GM12878 (cell line): ENCODE results near the gene NXPE1. TPM values are rescaled to one million over a fixed set of nuclear protein-coding genes. Genes with fewer than 3 reads are reported as not detected.

Experiments
- ATAC-seq: fragments of 200-7000 bp; cut with Tn5 transposase; 3 replicates; pipeline ENCODE4 v1.9.1; 2020; ENCODE audit warnings: mild to moderate bottlenecking, moderate library complexity
- BruUV-seq: library from RNA; stranded (reverse); fragments of 400-500 nt; replicated peaks from 2 replicates; lab custom pipeline; 2021; lab: Mats Ljungman, UMichigan
- CTCF ChIA-PET: fragments of 300-600 bp; sonication (Branson Sonifier 250); formaldehyde crosslinking; extraction: SDS; loops from one replicate; lab custom pipeline; 2021; ENCODE audit warnings: inconsistent platforms; lab: Yijun Ruan, JAX
- POLR2A ChIA-PET: fragments of 350-600 bp; formaldehyde crosslinking; extraction: SDS; loops from one replicate; lab custom pipeline; 2021; ENCODE audit warnings: inconsistent platforms; lab: Charles Lee
- RAD21 ChIA-PET: fragments of 300-600 bp; sonication (Branson Sonifier 250); formaldehyde crosslinking; loops from one replicate; lab custom pipeline; 2023; ENCODE audit warnings: antibody characterized with exemption; ENCODE audit not compliant: unreplicated experiment; lab: Charles Lee
- SMC1A ChIA-PET: fragments of 300-600 bp; sonication (Branson Sonifier 250); formaldehyde crosslinking; loops from one replicate; lab custom pipeline; 2023; ENCODE audit not compliant: unreplicated experiment, uncharacterized antibody; lab: Charles Lee
- DNase-seq: peaks from one replicate; pipeline ENCODE4 v3.0.0-alpha.2; 2011; ENCODE audit warnings: low read depth, low spot score
- FAIRE-seq: peaks from 3 replicates; lab custom pipeline; 2011; peaks lifted over from hg19 to GRCh38; lab: Jason Lieb, UNC
- H2AFZ ChIP-seq: 2 replicates; pipeline ENCODE4 v1.6.0; 2011; ENCODE audit warnings: low read depth, low read length, control low read depth; ENCODE audit not compliant: control insufficient read depth
- H3K27ac ChIP-seq: 2 replicates; pipeline ENCODE4 v1.5.1; 2011; ENCODE audit warnings: control low read depth; ENCODE audit not compliant: control insufficient read depth, insufficient read depth
- H3K27me3 ChIP-seq, 2 experiments: replicated peaks in 1 of 2; 2 replicates each; pipeline versions ENCODE4 v1.6.0 to v1.6.1; 2011; ENCODE audit warnings: low read length in 1 of 2; ENCODE audit not compliant: control insufficient read depth in 2 of 2, insufficient read depth in 2 of 2
- H3K36me3 ChIP-seq, 2 experiments: 2 replicates each; pipeline ENCODE4 v1.5.1; 2011; ENCODE audit warnings: low read length in 1 of 2; ENCODE audit not compliant: control insufficient read depth in 2 of 2, insufficient read depth in 2 of 2
- H3K4me1 ChIP-seq: 2 replicates; pipeline ENCODE4 v1.6.1; 2011; ENCODE audit warnings: mild to moderate bottlenecking, low read length, moderate library complexity, mixed read lengths; ENCODE audit not compliant: control insufficient read depth, insufficient read depth
- H3K4me2 ChIP-seq: 2 replicates; pipeline ENCODE4 v1.6.0; 2011; ENCODE audit warnings: control low read depth; ENCODE audit not compliant: control insufficient read depth, insufficient read depth
- H3K4me3 ChIP-seq: fragments of 200-600 bp; sonication (generic); 2 replicates; pipeline ENCODE4 v1.5.1; 2016
- H3K79me2 ChIP-seq: 2 replicates; pipeline ENCODE4 v1.6.0; 2011; ENCODE audit warnings: low read length; ENCODE audit not compliant: control insufficient read depth, insufficient read depth
- H3K9ac ChIP-seq: 2 replicates; pipeline ENCODE4 v1.8.0; 2011; ENCODE audit warnings: low read length, control low read depth, mixed read lengths; ENCODE audit not compliant: control insufficient read depth, insufficient read depth
- H3K9me3 ChIP-seq: replicated peaks from 3 replicates; pipeline ENCODE4 v1.5.1; 2011; ENCODE audit warnings: mild to moderate bottlenecking, low read length; ENCODE audit not compliant: control insufficient read depth, insufficient read depth
- H4K20me1 ChIP-seq: 2 replicates; pipeline ENCODE4 v1.6.0; 2011; ENCODE audit not compliant: control insufficient read depth, insufficient read depth
- BRCA1 ChIP-seq: IDR thresholded peaks from 2 replicates; pipeline ENCODE4 v1.6.1; 2011; ENCODE audit warnings: low read depth, low read length, improper control_type of control experiment
- DPF2 ChIP-seq: fragments of 450-650 bp; IDR thresholded peaks from 2 replicates; pipeline ENCODE4 v1.6.1; 2017; ENCODE audit warnings: mild to moderate bottlenecking
- ETV6 ChIP-seq, 2 experiments: fragments of 450-650 bp in 1 of 2; IDR thresholded peaks in 1 of 2; conservative IDR thresholded peaks in 1 of 2; 2 replicates each; pipeline ENCODE4 v1.6.1; 2014; ENCODE audit warnings: antibody characterized with exemption in 1 of 2, borderline replicate concordance in 1 of 2, low read depth in 1 of 2, mild to moderate bottlenecking in 1 of 2, moderate library complexity in 1 of 2
- MEF2B ChIP-seq: fragments of 450-650 bp; IDR thresholded peaks from 2 replicates; pipeline ENCODE4 v1.6.1; 2018; ENCODE audit warnings: mild to moderate bottlenecking, moderate library complexity; ENCODE audit not compliant: partially characterized antibody, poor library complexity, severe bottlenecking
- NFYA ChIP-seq: IDR thresholded peaks from 2 replicates; pipeline ENCODE4 v1.6.1; 2011; ENCODE audit warnings: low read depth, mild to moderate bottlenecking, low read length, improper control_type of control experiment, borderline replicate concordance
- SP1 ChIP-seq: IDR thresholded peaks from one replicate; pipeline ENCODE4 v1.6.1; 2011; ENCODE audit warnings: low read depth, low read length
- TCF3 ChIP-seq: IDR thresholded peaks from 2 replicates; pipeline ENCODE4 v1.6.1; 2012; ENCODE audit warnings: low read depth, mild to moderate bottlenecking, low read length, borderline replicate concordance; ENCODE audit not compliant: insufficient read depth
- WRNIP1 ChIP-seq: IDR thresholded peaks from 2 replicates; pipeline ENCODE4 v1.6.1; 2011; ENCODE audit warnings: low read depth, low read length, improper control_type of control experiment, borderline replicate concordance
- YY1 ChIP-seq: IDR thresholded peaks from 2 replicates; pipeline ENCODE4 v1.6.1; 2011; ENCODE audit warnings: low read depth, mild to moderate bottlenecking, low read length
- WGBS: methylation state at CpG from one replicate; pipeline ENCODE4 v1.1.6; 2016; ENCODE audit warnings: low lambda C conversion rate; ENCODE audit not compliant: insufficient replicate concordance, insufficient coverage; ENCODE audit errors: missing lambda C conversion rate; 5-methylcytosine and 5-hydroxymethylcytosine counted together
- in situ Hi-C: fragments of 300-500 bp; cut with MboI; formaldehyde crosslinking; loops from 9 replicates; pipeline ENCODE4 v1.14.3; 2018; ENCODE audit warnings: mixed read lengths
- intact Hi-C: fragments of 100-400 bp; cut with micrococcal nuclease; formaldehyde crosslinking; loops from one replicate; pipeline ENCODE4 v1.14.2; 2022; ENCODE audit not compliant: unreplicated experiment
- polyA plus RNA-seq, 11 experiments: library from polyadenylated mRNA; depleted of rRNA in 4 of 11; unstranded in 6 of 11; stranded (reverse) in 5 of 11; fragments of >200 nt; fragmentation: Nextera tagmentation in 4 of 11; fragmentation: Illumina TruSeq in 1 of 11; extraction: Ambion mirVana in 4 of 11; extraction: Trizol in 1 of 11; gene quantifications; 1 replicate in 1 of 11; 2 replicates in 10 of 11; pipeline versions ENCODE4 v1.2.1 to v1.2.3, GENCODE V29; 2011 to 2016; ENCODE audit warnings: inconsistent platforms in 2 of 11, missing spikeins in 2 of 11, low read depth in 1 of 11
- total RNA-seq, 4 experiments: library from RNA; depleted of rRNA in 3 of 4; stranded (reverse); fragments of >200 nt in 3 of 4; fragmentation: Illumina TruSeq in 1 of 4; extraction: Trizol in 1 of 4; gene quantifications; 2 replicates each; pipeline versions ENCODE4 v1.2.1 to v1.2.3, GENCODE V29; 2013 to 2021
- TF ChIP-seq, protein P1 (sequence below): fragments of 450-650 bp; IDR thresholded peaks from 2 replicates; pipeline ENCODE4 v1.6.1; 2017; ENCODE audit warnings: mild to moderate bottlenecking, low read depth, inconsistent platforms; ENCODE audit not compliant: poor library complexity, severe bottlenecking

The NXPE1 gene
- total and polyA plus RNA-seq, 10 of the 15 experiments (the other 5 are each of a cell fraction or from before 2014, with no cell fraction given) = not detected

DNA sequence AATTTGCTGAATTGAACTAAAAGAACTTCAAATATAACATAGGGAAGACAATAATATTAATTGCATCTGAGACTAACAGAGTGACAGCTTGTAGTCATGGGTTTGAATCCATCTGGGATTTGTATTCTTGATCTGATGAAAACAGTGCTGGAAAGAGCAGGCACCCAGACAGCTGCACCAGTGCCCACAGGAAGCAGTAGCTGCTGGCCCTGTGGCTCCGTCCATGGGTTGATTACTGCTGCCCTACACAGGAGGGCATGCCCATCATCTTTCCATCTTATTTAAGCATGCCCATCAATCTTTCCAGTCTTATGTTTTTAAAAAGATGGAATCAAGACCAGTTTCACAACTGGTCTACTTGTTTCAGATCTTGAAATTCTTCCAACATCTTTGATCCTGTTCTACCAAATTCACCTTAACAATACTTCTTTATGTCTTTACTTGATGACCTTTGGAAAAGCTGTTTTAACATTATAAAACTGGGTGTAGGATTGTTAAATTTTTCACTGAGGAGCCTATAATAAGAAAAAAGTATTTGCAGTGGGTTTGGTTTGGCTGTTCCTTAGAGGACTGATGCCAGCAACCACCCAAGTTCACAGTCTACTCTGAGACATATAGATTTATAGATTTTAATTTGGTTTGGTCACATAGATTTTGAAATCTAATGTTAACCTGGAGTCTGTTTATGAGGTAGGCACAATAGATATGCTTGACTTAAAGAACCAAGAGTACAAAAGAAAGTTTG is 36.7 kb upstream of the NXPE1 start (continued):
- TF ChIP-seq MEF2B = no peak

DNA sequence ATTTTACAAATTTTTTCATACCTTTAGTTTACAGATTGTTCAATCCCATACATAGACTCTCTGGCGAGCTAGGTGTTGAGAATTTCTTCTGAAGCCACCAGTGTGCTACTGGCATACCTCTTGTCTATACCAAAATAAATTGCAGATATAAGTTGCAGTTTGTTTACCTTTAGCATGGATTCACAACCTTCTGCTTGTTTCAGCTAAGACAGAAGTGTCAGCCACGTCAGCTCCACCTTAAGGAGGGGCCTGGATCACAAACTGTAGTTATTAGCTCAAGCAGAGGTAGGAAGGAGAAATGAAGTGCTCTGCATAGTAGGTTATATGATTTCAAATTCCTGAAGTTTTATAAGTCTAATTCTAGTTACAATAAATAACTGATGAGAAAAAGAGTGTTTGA is 35.9 kb upstream of the NXPE1 start, which contains the start of gene NXPE4:
NXPE4 (minus strand) TSS at position 216 of the 400 bp plus-strand sequence. CDS start 1,027 bp downstream, outside the sequence.
- ATAC-seq = no peak

GRCh38 chr11:114594703-114595102 is 35.0 kb upstream of the NXPE1 start:
- CTCF ChIA-PET = interaction anchor here (0.7 to 2.2 kb wide), 3 partner anchors 246 to 254 kb away, joined by 3 to 6 read pairs (median 5); no protein-coding TSS in a partner anchor
- Histone ChIP-seq H3K9ac (no peak overlapping the region), H3K9me3 (peaks cover 26% of the 10 kb centered on the region), H3K79me2 (no peaks in the 10 kb centered on the region), H3K4me3 (no peak overlapping the region), H2AFZ (no peak overlapping the region), H3K4me1 (no peaks in the 10 kb centered on the region), H3K4me2 (no peak overlapping the region), H4K20me1 (no peaks in the 10 kb centered on the region), H3K27me3 (peaks cover 3 to 23% of the 10 kb centered on the region in 2 experiments), H3K27ac (no peak overlapping the region), H3K36me3 (no peaks in the 10 kb centered on the region)
- in situ Hi-C loops (loop anchor here (10.0 kb wide), 1 partner anchor 250 kb away; no protein-coding TSS in a partner anchor), intact Hi-C loops (loop anchor here (5.0 kb wide), 2 partner anchors 48 to 247 kb away; no protein-coding TSS in a partner anchor)
- RAD21 ChIA-PET = no interaction called here
- no peak for FAIRE-seq
- POLR2A ChIA-PET = no interaction called here
- WGBS = 46% methylated on average over 3 of the region's 3 CpGs
- no peak for ATAC-seq
- no peak for DNase-seq
- SMC1A ChIA-PET = interaction anchor here (0.9 to 1.7 kb wide), 4 partner anchors 10 to 254 kb away, joined by 3 to 4 read pairs (median 3); no protein-coding TSS in a partner anchor
- no TSS peak for BruUV-seq
- TF ChIP-seq, protein P1, sequence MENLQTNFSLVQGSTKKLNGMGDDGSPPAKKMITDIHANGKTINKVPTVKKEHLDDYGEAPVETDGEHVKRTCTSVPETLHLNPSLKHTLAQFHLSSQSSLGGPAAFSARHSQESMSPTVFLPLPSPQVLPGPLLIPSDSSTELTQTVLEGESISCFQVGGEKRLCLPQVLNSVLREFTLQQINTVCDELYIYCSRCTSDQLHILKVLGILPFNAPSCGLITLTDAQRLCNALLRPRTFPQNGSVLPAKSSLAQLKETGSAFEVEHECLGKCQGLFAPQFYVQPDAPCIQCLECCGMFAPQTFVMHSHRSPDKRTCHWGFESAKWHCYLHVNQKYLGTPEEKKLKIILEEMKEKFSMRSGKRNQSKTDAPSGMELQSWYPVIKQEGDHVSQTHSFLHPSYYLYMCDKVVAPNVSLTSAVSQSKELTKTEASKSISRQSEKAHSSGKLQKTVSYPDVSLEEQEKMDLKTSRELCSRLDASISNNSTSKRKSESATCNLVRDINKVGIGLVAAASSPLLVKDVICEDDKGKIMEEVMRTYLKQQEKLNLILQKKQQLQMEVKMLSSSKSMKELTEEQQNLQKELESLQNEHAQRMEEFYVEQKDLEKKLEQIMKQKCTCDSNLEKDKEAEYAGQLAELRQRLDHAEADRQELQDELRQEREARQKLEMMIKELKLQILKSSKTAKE = no peak
- TF ChIP-seq BRCA1 (no peak), DPF2 (no peak), WRNIP1 (no peak), YY1 (no peak), ETV6 (conservative IDR thresholded peaks at IDR 0.05 in 1 of 2, IDR thresholded peaks at IDR 0.05 in 1 of 2; ENCODE audit: borderline replicate concordance in 1 of 2, low read depth in 1 of 2) (no peak), NFYA (no peak), TCF3 (no peak)

More for the DNA sequence above, 35.9 kb upstream of the NXPE1 start, which contains the start of gene NXPE4:
- DNase-seq (no peak), FAIRE-seq (no peak)
- ChIA-PET RAD21 (interaction anchor here (0.9 kb wide), 1 partner anchor 255 kb away, joined by 3 read pairs; no protein-coding TSS in a partner anchor), POLR2A (no interaction called here), CTCF (interaction anchor here (0.8 to 2.2 kb wide), 3 partner anchors 89 to 255 kb away, joined by 4 to 6 read pairs (median 5); no protein-coding TSS in a partner anchor), SMC1A (interaction anchor here (1.4 to 1.7 kb wide), 2 partner anchors 251 to 255 kb away, joined by 3 to 4 read pairs; no protein-coding TSS in a partner anchor)
- H3K4me1 ChIP-seq = no peaks in the 10 kb centered on the region
- no peaks in the 10 kb centered on the region for H3K36me3 ChIP-seq
- H3K4me3 ChIP-seq = no peak within 1 kb of the TSS
- no peak within 1 kb of the TSS for H3K27ac ChIP-seq
- WGBS = 0% methylated on average over 2 of the region's 2 CpGs
- H3K27me3 ChIP-seq = peaks cover 3 to 18% of the 10 kb centered on the region in 2 experiments; a peak in 3 of 4 replicates
- no peaks in the 10 kb centered on the region for H4K20me1 ChIP-seq
- in situ Hi-C loops = loop anchor here (10.0 kb wide), 1 partner anchor 251 kb away; no protein-coding TSS in a partner anchor
- intact Hi-C loops = loop anchor here (5.0 kb wide), 2 partner anchors 47 to 248 kb away; no protein-coding TSS in a partner anchor
- no peak within 1 kb of the TSS for H3K4me2 ChIP-seq
- no peaks in the 10 kb centered on the region for H3K79me2 ChIP-seq
- no TSS peak for BruUV-seq
- no peak within 1 kb of the TSS for H3K9ac ChIP-seq
- no peak within 1 kb of the TSS for H2AFZ ChIP-seq
- peaks cover 18% of the 10 kb centered on the region; the same call in 2 of the 3 replicates for H3K9me3 ChIP-seq
- no peak for TF ChIP-seq SP1
